Kidney epithelial cell (primary cell): ENCODE data around the gene SGPL1. TPM values are rescaled to one million over a fixed set of nuclear protein-coding genes. Genes with fewer than 3 reads are reported as not detected.

ENCODE experiments used
- DNase-seq: peaks from one replicate; pipeline ENCODE4 v3.0.0-alpha.2; 2010; ENCODE audit warnings: low read depth
- H3K27me3 ChIP-seq: 2 replicates; pipeline ENCODE4 v1.6.0; 2011; ENCODE audit warnings: low read length; ENCODE audit not compliant: control insufficient read depth, insufficient read depth
- H3K36me3 ChIP-seq: 2 replicates; pipeline ENCODE4 v1.5.1; 2011; ENCODE audit warnings: low read length; ENCODE audit not compliant: control insufficient read depth, insufficient read depth
- H3K4me3 ChIP-seq: 2 replicates; pipeline ENCODE4 v1.5.1; 2011; ENCODE audit warnings: low read depth, mild to moderate bottlenecking, control low read depth, low read length
- total RNA-seq: library from RNA; depleted of rRNA; stranded (reverse); fragments of >200 nt; gene quantifications from 2 replicates; pipeline ENCODE4 v1.2.3, GENCODE V29; 2015
- TF ChIP-seq, protein P1 (sequence below): IDR thresholded peaks from 2 replicates; pipeline ENCODE4 v1.5.1; 2011; ENCODE audit warnings: mild to moderate bottlenecking, moderate library complexity, low read length, control low read depth, inconsistent platforms; ENCODE audit not compliant: insufficient read depth, poor library complexity, severe bottlenecking

SGPL1 gene
- total RNA-seq, 1 donor from 2014 or later = 83.5 TPM

DNA sequence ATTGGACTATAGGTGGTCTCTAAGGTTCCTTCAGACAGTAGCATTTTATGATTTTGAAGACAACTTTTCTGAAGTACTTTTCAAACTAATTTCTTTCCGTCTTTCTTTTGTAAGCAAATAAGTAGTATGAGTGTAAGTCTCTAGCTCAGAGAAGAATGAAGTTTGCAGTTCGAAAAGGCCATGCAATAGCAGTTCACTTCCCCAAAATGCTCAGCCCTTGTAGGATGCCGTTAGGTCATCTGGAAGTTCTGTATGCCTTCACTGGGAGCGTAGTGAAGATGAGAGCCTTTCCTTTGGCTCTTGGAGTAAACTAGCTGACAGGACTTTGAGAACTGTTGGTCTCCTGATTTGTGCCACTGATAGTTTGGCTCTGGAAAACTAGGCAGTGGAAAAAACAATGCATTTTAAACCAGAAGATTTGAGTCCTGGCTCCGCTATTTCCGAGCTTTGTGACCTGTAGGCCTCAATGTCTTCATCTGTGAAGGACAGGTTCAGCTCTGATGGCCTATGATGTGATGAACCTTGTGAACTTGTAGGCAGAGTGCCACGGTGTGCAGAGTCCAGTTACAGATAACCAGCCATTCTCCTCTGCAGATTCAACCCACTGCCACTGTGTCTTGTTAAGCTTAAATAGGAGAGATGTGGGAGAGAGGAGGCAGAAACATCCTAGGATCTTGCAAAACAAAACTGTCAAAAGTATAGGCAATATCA lies 18.8 kb downstream of the SGPL1 start:
- no peaks in the 10 kb centered on the region for H3K27me3 ChIP-seq
- DNase-seq = no peak
- no peak overlapping the region for H3K4me3 ChIP-seq
- TF ChIP-seq, protein P1, sequence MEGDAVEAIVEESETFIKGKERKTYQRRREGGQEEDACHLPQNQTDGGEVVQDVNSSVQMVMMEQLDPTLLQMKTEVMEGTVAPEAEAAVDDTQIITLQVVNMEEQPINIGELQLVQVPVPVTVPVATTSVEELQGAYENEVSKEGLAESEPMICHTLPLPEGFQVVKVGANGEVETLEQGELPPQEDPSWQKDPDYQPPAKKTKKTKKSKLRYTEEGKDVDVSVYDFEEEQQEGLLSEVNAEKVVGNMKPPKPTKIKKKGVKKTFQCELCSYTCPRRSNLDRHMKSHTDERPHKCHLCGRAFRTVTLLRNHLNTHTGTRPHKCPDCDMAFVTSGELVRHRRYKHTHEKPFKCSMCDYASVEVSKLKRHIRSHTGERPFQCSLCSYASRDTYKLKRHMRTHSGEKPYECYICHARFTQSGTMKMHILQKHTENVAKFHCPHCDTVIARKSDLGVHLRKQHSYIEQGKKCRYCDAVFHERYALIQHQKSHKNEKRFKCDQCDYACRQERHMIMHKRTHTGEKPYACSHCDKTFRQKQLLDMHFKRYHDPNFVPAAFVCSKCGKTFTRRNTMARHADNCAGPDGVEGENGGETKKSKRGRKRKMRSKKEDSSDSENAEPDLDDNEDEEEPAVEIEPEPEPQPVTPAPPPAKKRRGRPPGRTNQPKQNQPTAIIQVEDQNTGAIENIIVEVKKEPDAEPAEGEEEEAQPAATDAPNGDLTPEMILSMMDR = no peak
- no peaks in the 10 kb centered on the region for H3K36me3 ChIP-seq

DNA sequence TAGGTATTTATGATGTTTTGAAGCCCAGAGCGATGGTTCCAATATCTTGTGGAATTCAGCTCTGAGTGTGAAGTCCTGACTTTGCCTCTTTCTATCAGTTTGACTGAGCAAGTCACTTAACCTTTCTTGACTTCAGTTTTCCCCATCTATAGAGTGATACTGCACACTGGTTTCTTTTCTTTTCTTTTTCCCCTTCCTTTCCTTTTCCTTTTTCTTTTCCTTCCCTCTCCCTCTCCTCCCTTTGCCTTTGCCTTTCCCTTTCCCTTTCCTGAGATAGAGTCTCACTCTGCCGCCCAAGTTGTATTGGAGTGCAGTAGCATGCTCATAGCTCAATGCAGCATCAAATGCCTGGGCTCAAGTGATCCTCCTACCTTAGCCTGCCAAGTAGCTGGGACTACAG lies 20.6 kb downstream of the SGPL1 start:
- Histone ChIP-seq H3K4me3 (no peak overlapping the region), H3K36me3 (no peaks in the 10 kb centered on the region)
- TF ChIP-seq, protein P1 = no peak

DNA sequence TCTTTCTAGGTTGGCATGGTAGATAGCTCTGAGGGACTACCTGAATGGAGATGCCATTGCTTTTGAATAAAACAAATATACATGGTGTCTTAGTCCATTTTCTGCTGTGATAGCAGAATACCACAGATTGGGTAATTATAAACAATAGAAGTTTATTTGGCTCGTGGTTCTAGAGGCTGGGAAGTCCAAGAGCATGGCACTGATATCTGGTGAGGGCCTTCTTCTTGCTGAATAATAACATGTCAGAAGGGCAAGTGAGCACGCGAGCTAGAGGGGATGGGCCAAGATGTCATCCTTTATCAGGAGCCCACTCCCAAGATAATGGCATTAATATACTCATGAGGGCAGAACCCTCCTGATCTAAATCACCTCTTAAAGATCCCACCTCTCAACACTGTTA lies 21.9 kb downstream of the SGPL1 start:
- Histone ChIP-seq H3K27me3 (no peaks in the 10 kb centered on the region), H3K4me3 (no peak overlapping the region), H3K36me3 (no peaks in the 10 kb centered on the region)
- no peak for DNase-seq
- TF ChIP-seq, protein P1 = no peak

More for the DNA sequence above, 20.6 kb downstream of the SGPL1 start:
- no peaks in the 10 kb centered on the region for H3K27me3 ChIP-seq
- no peak for DNase-seq

DNA sequence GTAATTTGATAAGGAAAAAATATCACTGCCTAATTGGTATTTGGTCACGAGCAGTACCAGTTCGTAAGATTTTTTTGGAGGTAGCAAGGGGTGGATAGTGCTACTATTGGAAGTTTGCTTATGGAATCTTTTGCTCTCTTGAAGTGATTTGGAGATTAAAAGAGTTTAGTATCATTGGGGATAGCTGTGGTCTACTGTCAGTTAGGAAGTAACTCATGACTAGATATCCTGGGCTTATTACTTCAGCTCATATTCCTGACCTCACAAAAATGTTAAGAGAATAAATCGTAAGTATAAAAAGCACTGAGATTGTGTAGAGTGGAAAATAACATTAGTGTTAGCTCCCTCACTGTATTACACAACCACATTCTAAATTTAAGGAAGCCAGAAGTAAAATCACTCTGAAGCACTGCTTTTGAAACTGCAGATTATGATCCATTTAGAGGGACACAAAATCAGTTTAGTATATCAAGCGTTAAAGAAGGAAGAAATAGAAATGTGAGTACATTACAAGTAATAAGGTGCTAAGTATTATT lies 22.6 kb downstream of the SGPL1 start:
- H3K4me3 ChIP-seq = no peak overlapping the region
- TF ChIP-seq, protein P1 = no peak
- DNase-seq = no peak
- no peaks in the 10 kb centered on the region for H3K36me3 ChIP-seq
- H3K27me3 ChIP-seq = no peaks in the 10 kb centered on the region

DNA sequence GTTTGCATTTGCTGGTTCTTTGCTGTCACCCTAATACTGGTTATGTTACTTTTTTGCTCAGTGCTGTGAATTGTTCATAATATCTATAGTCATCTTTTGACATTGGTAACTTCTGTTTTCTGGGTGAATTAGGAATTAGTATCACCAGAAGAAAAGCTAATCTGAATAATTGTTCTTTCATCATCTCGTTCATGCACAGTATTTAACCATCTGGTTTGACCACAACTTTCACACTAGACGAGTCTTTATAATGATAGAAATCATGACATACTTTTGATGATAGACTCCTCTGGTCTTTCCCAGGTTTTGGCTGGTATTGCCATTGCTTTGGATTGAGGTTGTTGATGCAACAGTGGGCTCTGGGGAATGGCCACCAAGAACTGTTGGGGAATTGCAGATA lies 25.1 kb downstream of the SGPL1 start:
- TF ChIP-seq, protein P1 = no peak
- no peak for DNase-seq
- Histone ChIP-seq H3K27me3 (no peaks in the 10 kb centered on the region), H3K4me3 (no peak overlapping the region), H3K36me3 (no peaks in the 10 kb centered on the region)

DNA sequence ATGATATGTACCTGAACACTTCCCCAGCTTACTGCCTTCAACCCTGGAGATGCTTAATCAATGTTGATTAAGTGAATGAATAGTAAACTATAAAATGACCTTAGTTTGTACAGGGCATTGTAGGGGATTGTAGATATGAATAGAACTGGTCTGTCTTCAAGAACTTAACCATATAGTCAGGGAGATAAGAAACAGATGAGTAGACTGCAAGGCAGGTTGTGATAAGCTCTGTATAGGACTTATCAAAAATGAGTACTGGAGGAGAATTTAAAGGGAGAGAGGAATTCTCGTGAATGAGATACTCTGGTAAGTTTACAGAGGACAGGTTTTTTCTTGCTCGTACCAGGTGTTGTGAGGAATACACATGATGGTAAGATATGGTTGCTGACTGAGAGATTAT lies 27.6 kb downstream of the SGPL1 start:
- no peaks in the 10 kb centered on the region for H3K27me3 ChIP-seq
- no peak for DNase-seq
- H3K4me3 ChIP-seq = no peak overlapping the region
- H3K36me3 ChIP-seq = no peaks in the 10 kb centered on the region
- TF ChIP-seq, protein P1 = no peak
